IMR-90 (cell line): ENCODE data around the gene FOXC1.

Experiments used
- MAZ ChIP-seq: IDR thresholded peaks from 2 replicates; pipeline ENCODE4 v1.6.1; 2012; ENCODE audit warnings: low read depth, mild to moderate bottlenecking, low read length, improper control_type of control experiment, moderate library complexity, borderline replicate concordance
- NFE2L2 ChIP-seq: fragments of 150-350 bp; IDR thresholded peaks from 2 replicates; pipeline ENCODE4 v1.6.1; 2016; ENCODE audit warnings: low read depth, mild to moderate bottlenecking, low read length
- POLR2A ChIP-seq: IDR thresholded peaks from 2 replicates; pipeline ENCODE4 v1.6.1; 2012; ENCODE audit warnings: mild to moderate bottlenecking, low read depth, low read length
- RFX5 ChIP-seq: IDR thresholded peaks from 2 replicates; pipeline ENCODE4 v1.8.0; 2012; ENCODE audit warnings: low read depth, mild to moderate bottlenecking, low read length, moderate library complexity
- SMC3 ChIP-seq: fragments of 150-350 bp; IDR thresholded peaks from 2 replicates; pipeline ENCODE4 v1.6.1; 2016; ENCODE audit warnings: low read depth, mild to moderate bottlenecking, antibody characterized with exemption, low read length, moderate library complexity
- TF ChIP-seq, protein P1 (sequence below): conservative IDR thresholded peaks from 2 replicates; pipeline ENCODE4 v1.5.1; 2012; ENCODE audit warnings: mild to moderate bottlenecking, low read depth, low read length, improper control_type of control experiment

GRCh38 chr6:1659816-1660215, 50.1 kb downstream of the FOXC1 start:
- TF ChIP-seq, protein P1, sequence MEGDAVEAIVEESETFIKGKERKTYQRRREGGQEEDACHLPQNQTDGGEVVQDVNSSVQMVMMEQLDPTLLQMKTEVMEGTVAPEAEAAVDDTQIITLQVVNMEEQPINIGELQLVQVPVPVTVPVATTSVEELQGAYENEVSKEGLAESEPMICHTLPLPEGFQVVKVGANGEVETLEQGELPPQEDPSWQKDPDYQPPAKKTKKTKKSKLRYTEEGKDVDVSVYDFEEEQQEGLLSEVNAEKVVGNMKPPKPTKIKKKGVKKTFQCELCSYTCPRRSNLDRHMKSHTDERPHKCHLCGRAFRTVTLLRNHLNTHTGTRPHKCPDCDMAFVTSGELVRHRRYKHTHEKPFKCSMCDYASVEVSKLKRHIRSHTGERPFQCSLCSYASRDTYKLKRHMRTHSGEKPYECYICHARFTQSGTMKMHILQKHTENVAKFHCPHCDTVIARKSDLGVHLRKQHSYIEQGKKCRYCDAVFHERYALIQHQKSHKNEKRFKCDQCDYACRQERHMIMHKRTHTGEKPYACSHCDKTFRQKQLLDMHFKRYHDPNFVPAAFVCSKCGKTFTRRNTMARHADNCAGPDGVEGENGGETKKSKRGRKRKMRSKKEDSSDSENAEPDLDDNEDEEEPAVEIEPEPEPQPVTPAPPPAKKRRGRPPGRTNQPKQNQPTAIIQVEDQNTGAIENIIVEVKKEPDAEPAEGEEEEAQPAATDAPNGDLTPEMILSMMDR: no peak
- TF ChIP-seq RFX5: no peak
- no peak for TF ChIP-seq NFE2L2
- TF ChIP-seq POLR2A: no peak
- TF ChIP-seq SMC3: no peak
- no peak for TF ChIP-seq MAZ
